Sigmoid colon (tissue), 3 donors: ENCODE results near the gene ZNF648.

Source experiments
- CTCF ChIP-seq, 4 experiments: fragments of 450-650 bp in 3 of 4; fragments of 200-600 bp in 1 of 4; IDR thresholded peaks; one replicate each; pipeline ENCODE4 v1.5.1; 2016 to 2019; ENCODE audit warnings: antibody characterized with exemption in 4 of 4, mild to moderate bottlenecking in 3 of 4, moderate library complexity in 2 of 4
- POLR2A ChIP-seq, 2 donors: fragments of 450-650 bp; IDR thresholded peaks; one replicate each; pipeline ENCODE4 v1.6.1; 2016; ENCODE audit warnings: antibody characterized with exemption in 2 of 2, mild to moderate bottlenecking in 2 of 2, moderate library complexity in 2 of 2

- no peak for TF ChIP-seq POLR2A (IDR thresholded peaks at IDR 0.05)
- no peak for TF ChIP-seq CTCF (IDR thresholded peaks at IDR 0.05)
These were observed 19.9 kb downstream of the ZNF648 start for GRCh38 chr1:182041615-182042014.
